Endodermal cell (in vitro differentiated cells): ENCODE measurements around the gene LAMA2. TPM values are rescaled to one million over a fixed set of nuclear protein-coding genes. Genes with fewer than 3 reads are reported as not detected.

Source experiments
- DNase-seq: peaks from one replicate; pipeline ENCODE4 v3.0.0-alpha.2; 2017
- H3K27ac ChIP-seq: 2 replicates; pipeline ENCODE4 v1.5.1; 2013; ENCODE audit warnings: mild to moderate bottlenecking, low read depth, low read length, moderate library complexity
- H3K27me3 ChIP-seq: 2 replicates; pipeline ENCODE4 v1.6.1; 2013; ENCODE audit warnings: mild to moderate bottlenecking, low read length, moderate library complexity; ENCODE audit not compliant: insufficient read depth, control insufficient read depth, poor library complexity, severe bottlenecking
- H3K36me3 ChIP-seq: 2 replicates; pipeline ENCODE4 v1.7.0; 2013; ENCODE audit warnings: mild to moderate bottlenecking, low read length, moderate library complexity; ENCODE audit not compliant: control insufficient read depth, insufficient read depth
- H3K4me1 ChIP-seq: one replicate; pipeline ENCODE4 v1.7.0; 2013; ENCODE audit warnings: low read length; ENCODE audit not compliant: control insufficient read depth, insufficient read depth
- H3K4me3 ChIP-seq: 2 replicates; pipeline ENCODE4 v1.5.1; 2013; ENCODE audit warnings: mild to moderate bottlenecking, low read length, moderate library complexity
- H3K9ac ChIP-seq: 2 replicates; pipeline ENCODE4 v1.6.1; 2013; ENCODE audit warnings: mild to moderate bottlenecking, low read length, moderate library complexity; ENCODE audit not compliant: poor library complexity, severe bottlenecking; ENCODE audit errors: extremely low read depth
- H3K9me3 ChIP-seq: 2 replicates; pipeline ENCODE4 v1.6.1; 2013; ENCODE audit warnings: mild to moderate bottlenecking, low read length, moderate library complexity; ENCODE audit not compliant: control insufficient read depth
- H3K27ac Mint-ChIP-seq: 2 replicates; pipeline ENCODE4 v1.8.0; 2020; ENCODE audit warnings: mixed read lengths
- H3K27me3 Mint-ChIP-seq: 2 replicates; pipeline ENCODE4 v1.8.0; 2021; ENCODE audit warnings: mild to moderate bottlenecking, mixed read lengths; ENCODE audit not compliant: insufficient read depth
- H3K36me3 Mint-ChIP-seq: 2 replicates; pipeline ENCODE4 v1.8.0; 2020; ENCODE audit warnings: low read depth, mixed read lengths
- H3K4me1 Mint-ChIP-seq: 2 replicates; pipeline ENCODE4 v1.8.0; 2020; ENCODE audit warnings: mixed read lengths
- H3K4me3 Mint-ChIP-seq: 2 replicates; pipeline ENCODE4 v1.8.0; 2020; ENCODE audit warnings: mild to moderate bottlenecking, moderate library complexity, mixed read lengths
- H3K9me3 Mint-ChIP-seq: 2 replicates; pipeline ENCODE4 v1.8.0; 2020; ENCODE audit warnings: mild to moderate bottlenecking, mixed read lengths
- WGBS, 2 experiments: methylation state at CpG; one replicate each; pipeline versions ENCODE4 v1.1.5 to v1.1.7; 2013; ENCODE audit warnings: missing lambda C conversion rate in 2 of 2, mixed read lengths in 1 of 2; ENCODE audit not compliant: insufficient coverage in 1 of 2, insufficient read length in 1 of 2; 5-methylcytosine and 5-hydroxymethylcytosine counted together
- total RNA-seq, 2 donors: library from RNA; stranded (reverse); fragmentation: NEBNext Ultra II Directional in 1 of 2; extraction: Animal tissue kit (Norgen Biotek cat#: 25700) in 1 of 2; gene quantifications; 2 replicates in 1 of 2; 3 replicates in 1 of 2; pipeline ENCODE4 v1.2.1, GENCODE V29; 2021
- TF ChIP-seq, protein P1 (sequence below): fragments of 200-600 bp; sonication (generic); conservative IDR thresholded peaks from 2 replicates; pipeline ENCODE4 v1.5.0; 2021; ENCODE audit warnings: antibody characterized with exemption, mild to moderate bottlenecking

LAMA2 gene
- total RNA-seq, 2 donors from 2014 or later, result 2.3 to 4.1 TPM

DNA sequence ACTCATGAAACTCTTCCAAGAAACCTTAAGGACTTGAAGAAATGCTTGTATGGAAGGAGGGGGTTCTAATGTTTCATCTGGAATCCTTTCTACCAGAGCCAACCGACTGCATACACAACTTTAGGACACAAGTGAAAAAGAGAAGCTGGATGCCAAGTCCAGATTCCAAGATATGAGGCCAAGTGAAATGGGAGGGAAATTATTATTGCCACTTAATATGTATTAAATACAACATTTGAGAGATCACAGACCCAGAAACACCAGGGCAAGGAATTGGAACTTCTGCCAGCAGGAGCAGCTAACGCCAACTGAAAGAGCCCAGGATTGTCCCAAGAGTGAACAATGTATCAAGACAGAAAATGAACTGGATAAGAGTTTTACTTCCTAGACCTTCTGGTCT lies 682.9 kb downstream of the LAMA2 start:
- H3K4me1 ChIP-seq, result no peaks in the 10 kb centered on the region
- Mint-ChIP-seq H3K4me1 (peaks cover 17% of the 10 kb centered on the region), H3K27ac (no peak overlapping the region), H3K27me3 (no peaks in the 10 kb centered on the region), H3K36me3 (peaks cover 12% of the 10 kb centered on the region), H3K9me3 (peaks cover 12% of the 10 kb centered on the region), H3K4me3 (no peak overlapping the region)
- no peak for DNase-seq
- H3K9me3 ChIP-seq, result peaks cover 11% of the 10 kb centered on the region
- H3K4me3 ChIP-seq, result no peak overlapping the region
- H3K9ac ChIP-seq, result no peak overlapping the region
- no peak overlapping the region for H3K27ac ChIP-seq
- H3K36me3 ChIP-seq, result no peaks in the 10 kb centered on the region
- no peaks in the 10 kb centered on the region for H3K27me3 ChIP-seq
- 88 to 100% methylated on average over 1 to 2 of the region's 2 CpGs for WGBS, 2 experiments
- TF ChIP-seq, protein P1, sequence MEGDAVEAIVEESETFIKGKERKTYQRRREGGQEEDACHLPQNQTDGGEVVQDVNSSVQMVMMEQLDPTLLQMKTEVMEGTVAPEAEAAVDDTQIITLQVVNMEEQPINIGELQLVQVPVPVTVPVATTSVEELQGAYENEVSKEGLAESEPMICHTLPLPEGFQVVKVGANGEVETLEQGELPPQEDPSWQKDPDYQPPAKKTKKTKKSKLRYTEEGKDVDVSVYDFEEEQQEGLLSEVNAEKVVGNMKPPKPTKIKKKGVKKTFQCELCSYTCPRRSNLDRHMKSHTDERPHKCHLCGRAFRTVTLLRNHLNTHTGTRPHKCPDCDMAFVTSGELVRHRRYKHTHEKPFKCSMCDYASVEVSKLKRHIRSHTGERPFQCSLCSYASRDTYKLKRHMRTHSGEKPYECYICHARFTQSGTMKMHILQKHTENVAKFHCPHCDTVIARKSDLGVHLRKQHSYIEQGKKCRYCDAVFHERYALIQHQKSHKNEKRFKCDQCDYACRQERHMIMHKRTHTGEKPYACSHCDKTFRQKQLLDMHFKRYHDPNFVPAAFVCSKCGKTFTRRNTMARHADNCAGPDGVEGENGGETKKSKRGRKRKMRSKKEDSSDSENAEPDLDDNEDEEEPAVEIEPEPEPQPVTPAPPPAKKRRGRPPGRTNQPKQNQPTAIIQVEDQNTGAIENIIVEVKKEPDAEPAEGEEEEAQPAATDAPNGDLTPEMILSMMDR, result no peak
